ENCODE data around the gene PUM2.

GRCh38 chr2:20363578-20363977 is 12.9 kb upstream of the PUM2 start:
- TF ChIP-seq NR3C1 (CRISPR knock-in tag; conservative IDR thresholded peaks at IDR 0.05; ENCODE audit: low read depth) (no peak), CTCF (IDR thresholded peaks at IDR 0.05) (no peak), USF2 (CRISPR knock-in tag; IDR thresholded peaks at IDR 0.05) (no peak), NR2C2 (CRISPR knock-in tag; IDR thresholded peaks at IDR 0.05) (no peak)
